Ovary (tissue), 9 donors: ENCODE data around the gene FARP1. TPM values are rescaled to one million over a fixed set of nuclear protein-coding genes. Genes with fewer than 3 reads are reported as not detected.

Source experiments
- DNase-seq, 5 donors: peaks; one replicate each; pipeline ENCODE4 v3.0.0-alpha.2; 2019 to 2020
- H3K27ac ChIP-seq, 2 donors: fragments of 200-600 bp; one replicate each; pipeline versions ENCODE4 v1.5.1 to v1.8.0; 2019 to 2022
- H3K27me3 ChIP-seq: fragments of 200-600 bp; one replicate; pipeline ENCODE4 v1.8.0; 2022
- H3K36me3 ChIP-seq: fragments of 200-600 bp; sonication (generic); one replicate; pipeline ENCODE4 v1.5.1; 2019
- H3K4me1 ChIP-seq: one replicate; pipeline ENCODE4 v1.8.1; 2013; ENCODE audit warnings: mild to moderate bottlenecking, moderate library complexity; ENCODE audit not compliant: insufficient read depth
- H3K4me3 ChIP-seq: fragments of 200-600 bp; sonication (generic); one replicate; pipeline ENCODE4 v1.5.1; 2017
- H3K9me3 ChIP-seq, 2 donors: fragments of 200-600 bp in 1 of 2; sonication (generic) in 1 of 2; one replicate each; pipeline versions ENCODE4 v1.5.1 to v1.8.1; 2013 to 2019; ENCODE audit warnings: mild to moderate bottlenecking in 1 of 2, moderate library complexity in 1 of 2
- EP300 ChIP-seq: sonication (generic); formaldehyde crosslinking; IDR thresholded peaks from one replicate; pipeline ENCODE4 v1.6.1; 2017; ENCODE audit warnings: antibody characterized with exemption
- POLR2A ChIP-seq: fragments of 450-650 bp; IDR thresholded peaks from one replicate; pipeline ENCODE4 v1.6.1; 2017; ENCODE audit warnings: antibody characterized with exemption, mild to moderate bottlenecking, moderate library complexity
- WGBS, 3 donors: extraction: QIAGEN DNeasy Blood & Tissue Kit in 1 of 3; methylation state at CpG; one replicate each; pipeline versions ENCODE4 v1.1.5 to v1.1.7; 2013 to 2017; 5-methylcytosine and 5-hydroxymethylcytosine counted together
- intact Hi-C, 4 donors: fragments of 100-400 bp; cut with DNase I; formaldehyde crosslinking; loops; one replicate each; pipeline versions ENCODE4 v1.11.0 to v1.15.1; 2022 to 2023
- polyA plus RNA-seq, 2 donors: library from polyadenylated mRNA; stranded (reverse); fragments of 200-250 nt in 1 of 2; fragments of 350-450 nt in 1 of 2; fragmentation: Illumina TruSeq in 1 of 2; extraction: RNeasy Lipid Tissue Mini Kit (QIAGEN cat#74804) in 1 of 2; gene quantifications; one replicate each; pipeline ENCODE4 v1.2.3, GENCODE V29; 2013 to 2014
- total RNA-seq, 7 donors: library from RNA; depleted of rRNA in 2 of 7; stranded (reverse); fragments of >200 nt in 2 of 7; fragmentation: NEBNext Ultra II Directional in 3 of 7; extraction: Animal tissue kit (Norgen Biotek cat#: 25700) in 3 of 7; gene quantifications; one replicate each; pipeline versions ENCODE4 v1.1.0 to v1.2.4, GENCODE V29; 2016 to 2023
- TF ChIP-seq, protein P1 (sequence below), 3 donors: fragments of 450-650 bp in 2 of 3; fragments of 200-600 bp in 1 of 3; IDR thresholded peaks; one replicate each; pipeline versions ENCODE4 v1.5.1 to v1.8.0; 2016 to 2022; ENCODE audit warnings: antibody characterized with exemption in 3 of 3, mild to moderate bottlenecking in 1 of 3
- donor health status: DM: no; HTN: no; CAD: no; lungs with moderate emphysema.
- donor health status: DM: no; HTN: no; CAD: no.
- donor health status: Bipolar disorder and iron deficiency.
- donor health status: DM: yes; HTN: yes; CAD: no.
- donor health status: DM: no; HTN: no; CAD: no.
- donor health status: DM: yes; HTN: yes; CAD: no.

Gene FARP1
- total and polyA plus RNA-seq, 9 donors, result 10.2 to 90.1 (median 35.6) TPM

DNA sequence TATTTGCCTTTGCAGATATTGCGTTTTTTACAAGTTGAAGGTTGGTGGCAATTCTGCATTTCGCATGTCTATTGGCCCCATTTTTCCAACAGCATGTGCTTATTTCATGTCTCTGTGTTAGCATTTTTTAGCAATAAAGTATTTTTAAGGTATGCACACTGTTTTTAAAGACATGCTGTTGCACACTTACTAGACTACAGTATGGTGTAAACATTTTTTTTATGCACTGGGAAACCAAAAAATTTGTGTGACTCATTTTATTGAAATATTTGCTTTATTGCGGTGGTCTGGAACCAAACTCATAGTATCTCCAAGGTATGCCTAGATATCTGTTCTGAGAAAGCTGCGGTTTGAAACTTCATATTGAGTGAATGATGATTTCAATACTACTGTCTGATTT is 89.6 kb downstream of the FARP1 start:
- TF ChIP-seq, protein P1, sequence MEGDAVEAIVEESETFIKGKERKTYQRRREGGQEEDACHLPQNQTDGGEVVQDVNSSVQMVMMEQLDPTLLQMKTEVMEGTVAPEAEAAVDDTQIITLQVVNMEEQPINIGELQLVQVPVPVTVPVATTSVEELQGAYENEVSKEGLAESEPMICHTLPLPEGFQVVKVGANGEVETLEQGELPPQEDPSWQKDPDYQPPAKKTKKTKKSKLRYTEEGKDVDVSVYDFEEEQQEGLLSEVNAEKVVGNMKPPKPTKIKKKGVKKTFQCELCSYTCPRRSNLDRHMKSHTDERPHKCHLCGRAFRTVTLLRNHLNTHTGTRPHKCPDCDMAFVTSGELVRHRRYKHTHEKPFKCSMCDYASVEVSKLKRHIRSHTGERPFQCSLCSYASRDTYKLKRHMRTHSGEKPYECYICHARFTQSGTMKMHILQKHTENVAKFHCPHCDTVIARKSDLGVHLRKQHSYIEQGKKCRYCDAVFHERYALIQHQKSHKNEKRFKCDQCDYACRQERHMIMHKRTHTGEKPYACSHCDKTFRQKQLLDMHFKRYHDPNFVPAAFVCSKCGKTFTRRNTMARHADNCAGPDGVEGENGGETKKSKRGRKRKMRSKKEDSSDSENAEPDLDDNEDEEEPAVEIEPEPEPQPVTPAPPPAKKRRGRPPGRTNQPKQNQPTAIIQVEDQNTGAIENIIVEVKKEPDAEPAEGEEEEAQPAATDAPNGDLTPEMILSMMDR (IDR thresholded peaks at IDR 0.05), result no peak
- TF ChIP-seq EP300 (no peak), POLR2A (no peak)
- Histone ChIP-seq H3K36me3 (no peaks in the 10 kb centered on the region), H3K9me3 (no peaks in the 10 kb centered on the region), H3K4me3 (no peak overlapping the region), H3K4me1 (peaks cover 1% of the 10 kb centered on the region), H3K27ac (no peak overlapping the region), H3K27me3 (no peaks in the 10 kb centered on the region)
- WGBS, 3 donors, result 90 to 91% (median 91%) methylated on average over 4 of the region's 4 CpGs
- no peak for DNase-seq
- intact Hi-C loops, result no loop called here

DNA sequence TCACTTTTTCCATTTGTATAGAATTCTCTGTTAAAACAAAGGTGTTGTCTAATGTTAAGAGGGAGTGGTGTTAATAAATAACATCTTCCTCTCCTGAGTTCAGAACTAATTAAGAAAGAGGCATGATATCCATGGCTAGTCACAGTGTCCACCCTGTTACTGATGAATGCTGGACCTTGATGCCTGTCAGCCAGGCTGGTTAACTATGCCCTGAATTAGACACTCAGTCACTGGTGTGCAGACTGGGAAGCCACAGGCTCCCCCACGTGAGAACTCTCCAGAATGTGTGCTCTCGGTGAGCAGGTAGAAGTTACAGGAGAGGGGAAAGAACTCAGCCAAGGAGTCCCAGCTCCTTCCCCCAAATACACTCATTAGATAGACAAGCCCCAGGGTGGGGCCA is 90.2 kb downstream of the FARP1 start:
- no peak overlapping the region for H3K4me3 ChIP-seq
- intact Hi-C loops, result no loop called here
- DNase-seq, result no peak
- H3K27ac ChIP-seq, result no peak overlapping the region
- no peaks in the 10 kb centered on the region for H3K9me3 ChIP-seq
- H3K36me3 ChIP-seq, result no peaks in the 10 kb centered on the region
- no peaks in the 10 kb centered on the region for H3K27me3 ChIP-seq
- TF ChIP-seq EP300 (no peak), POLR2A (no peak)
- TF ChIP-seq, protein P1 (IDR thresholded peaks at IDR 0.05), result no peak
- 93 to 96% (median 94%) methylated on average over 2 of the region's 2 CpGs for WGBS, 3 donors
- H3K4me1 ChIP-seq, result peaks cover under 1% of the 10 kb centered on the region

DNA sequence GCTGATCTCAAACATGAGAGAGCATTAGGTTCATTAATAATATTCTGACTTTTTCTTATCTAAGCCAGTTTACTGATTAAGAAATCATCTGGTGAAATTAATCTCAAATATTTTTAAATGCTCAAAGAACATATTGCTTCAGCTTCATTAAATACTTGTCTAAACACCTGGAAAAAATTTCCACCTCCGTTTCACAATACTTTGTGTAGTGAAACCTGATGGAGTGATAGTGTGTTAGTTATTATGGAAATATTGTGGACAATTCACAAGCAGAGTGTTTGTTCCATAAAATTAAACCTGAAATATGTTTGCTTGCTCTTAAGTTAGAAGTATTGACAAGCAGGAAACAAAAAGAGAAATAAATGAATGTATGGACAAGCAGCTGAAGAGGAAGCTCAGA is 91.5 kb downstream of the FARP1 start:
- WGBS, 3 donors, result 90 to 95% (median 93%) methylated on average over 1 of the region's 1 CpG
- DNase-seq, result no peak
- Histone ChIP-seq H3K27ac (no peak overlapping the region), H3K4me3 (no peak overlapping the region), H3K9me3 (no peaks in the 10 kb centered on the region), H3K4me1 (no peaks in the 10 kb centered on the region), H3K27me3 (no peaks in the 10 kb centered on the region), H3K36me3 (no peaks in the 10 kb centered on the region)
- TF ChIP-seq EP300, result no peak
- TF ChIP-seq, protein P1 (IDR thresholded peaks at IDR 0.05), result no peak
- no peak for TF ChIP-seq POLR2A
- intact Hi-C loops, result no loop called here

DNA sequence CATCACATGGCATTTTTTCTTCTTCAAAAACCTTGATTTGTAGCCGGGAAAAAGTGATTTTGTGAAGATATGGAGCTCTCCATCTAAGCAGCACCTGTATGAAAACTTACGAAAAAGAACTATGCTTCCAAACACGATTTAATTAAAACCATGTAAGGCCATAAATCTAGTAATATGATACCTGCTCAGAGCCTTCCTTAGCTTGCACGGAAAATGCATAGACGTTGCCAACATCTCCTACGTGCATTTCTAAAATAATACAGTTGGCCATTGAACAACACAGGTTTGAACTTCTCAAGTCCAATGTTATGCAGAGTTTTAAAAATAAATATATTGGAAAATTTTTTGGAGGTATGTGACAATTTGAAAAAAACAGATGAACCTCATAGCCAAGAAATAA is 93.3 kb downstream of the FARP1 start:
- Histone ChIP-seq H3K9me3 (no peaks in the 10 kb centered on the region), H3K4me1 (no peaks in the 10 kb centered on the region), H3K4me3 (no peak overlapping the region), H3K27me3 (no peaks in the 10 kb centered on the region), H3K27ac (no peak overlapping the region), H3K36me3 (no peaks in the 10 kb centered on the region)
- no peak for DNase-seq
- 80 to 84% (median 83%) methylated on average over 6 of the region's 6 CpGs for WGBS, 3 donors
- TF ChIP-seq, protein P1 (IDR thresholded peaks at IDR 0.05), result no peak
- TF ChIP-seq EP300, result no peak
- no peak for TF ChIP-seq POLR2A
- intact Hi-C loops, result no loop called here

DNA sequence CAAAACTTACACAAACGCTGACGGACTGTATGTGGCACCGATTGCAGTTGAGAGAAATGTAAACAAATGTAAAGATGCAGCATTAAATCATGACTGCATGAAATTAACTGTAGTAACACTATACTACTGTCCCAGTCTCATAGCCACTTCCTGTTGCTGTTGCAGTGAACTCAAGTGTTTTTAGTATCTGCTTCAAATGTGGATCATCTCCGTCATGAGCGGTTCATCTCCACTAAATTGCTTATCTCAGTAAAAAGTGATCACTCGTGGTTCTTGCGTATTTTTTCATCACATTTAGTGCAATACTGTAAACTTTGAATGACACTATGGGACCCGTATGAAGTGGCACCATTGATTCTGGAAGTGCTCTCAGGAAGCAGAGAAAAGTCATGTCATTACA is 94.4 kb downstream of the FARP1 start:
- intact Hi-C loops, result no loop called here
- Histone ChIP-seq H3K27me3 (no peaks in the 10 kb centered on the region), H3K9me3 (no peaks in the 10 kb centered on the region), H3K27ac (no peak overlapping the region), H3K4me3 (no peak overlapping the region), H3K36me3 (no peaks in the 10 kb centered on the region), H3K4me1 (no peaks in the 10 kb centered on the region)
- 92 to 93% (median 93%) methylated on average over 8 of the region's 8 CpGs for WGBS, 3 donors
- no peak for DNase-seq
- TF ChIP-seq POLR2A (no peak), EP300 (no peak)
- TF ChIP-seq, protein P1 (IDR thresholded peaks at IDR 0.05), result no peak
